ENCODE data around the gene SPINK5.

The SPINK5 gene

DNA sequence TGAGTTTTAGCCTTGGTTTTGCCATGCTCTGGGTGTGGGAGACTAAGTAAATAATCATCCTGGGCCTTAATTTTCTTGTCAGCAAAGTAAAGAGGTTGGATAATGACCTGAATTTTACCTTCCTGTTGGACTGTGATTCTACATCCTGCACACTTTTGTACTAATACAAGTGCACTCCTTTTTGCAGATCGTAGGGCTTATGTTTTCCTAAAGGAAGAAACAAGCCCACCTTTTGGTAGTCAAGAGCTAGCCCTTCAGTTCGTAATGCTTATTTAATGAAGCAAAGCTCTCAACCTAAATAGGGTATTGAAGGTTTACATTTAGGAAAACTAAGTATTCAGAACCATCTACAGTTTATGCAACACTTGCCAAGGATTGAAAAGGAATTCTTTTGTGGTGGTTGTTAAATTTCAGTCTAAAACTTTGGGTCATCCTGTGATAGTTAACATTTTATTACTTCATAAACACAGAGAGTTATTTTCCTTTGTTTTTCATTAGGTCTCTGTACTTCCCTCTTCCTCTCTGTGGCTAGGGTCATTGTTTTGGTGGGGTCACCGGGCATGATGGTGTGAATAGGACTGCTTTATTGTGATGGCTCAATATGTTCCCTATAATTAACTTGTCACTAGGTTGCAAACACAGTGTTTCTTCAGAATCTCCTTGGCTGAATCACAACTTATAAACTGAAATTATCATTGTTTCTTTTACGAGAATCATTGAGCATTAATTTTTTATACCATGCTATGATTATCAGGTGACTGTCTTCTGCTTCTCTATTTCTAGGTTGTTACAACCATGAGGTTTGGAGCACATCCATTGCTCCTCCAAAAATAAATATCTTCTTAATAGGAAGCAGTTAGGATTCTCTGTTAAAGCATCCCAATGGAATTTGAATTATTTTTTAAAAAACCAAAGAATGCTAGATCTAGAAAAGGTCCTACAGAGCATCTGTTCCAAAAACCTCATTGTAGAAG lies 28.5 kb downstream of the SPINK5 start:
- DNase-seq (ENCODE audit: low read depth), result no peak

DNA sequence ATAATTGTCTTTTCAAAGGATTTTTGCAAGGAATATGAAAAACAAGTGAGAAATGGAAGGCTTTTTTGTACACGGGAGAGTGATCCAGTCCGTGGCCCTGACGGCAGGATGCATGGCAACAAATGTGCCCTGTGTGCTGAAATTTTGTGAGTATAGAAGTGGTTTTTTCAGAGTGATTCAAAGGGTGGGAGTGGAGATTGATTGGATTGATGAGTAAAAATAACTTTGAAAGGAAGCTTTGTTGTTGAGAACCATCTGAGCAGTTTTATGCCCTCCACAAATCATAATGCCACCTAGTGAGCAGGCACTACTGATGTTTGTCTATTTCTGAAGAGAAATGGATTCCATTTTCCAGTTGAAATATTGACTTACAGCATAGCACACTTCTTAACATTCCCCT lies 30.6 kb downstream of the SPINK5 start:
- no peak for DNase-seq (ENCODE audit: low read depth)

DNA sequence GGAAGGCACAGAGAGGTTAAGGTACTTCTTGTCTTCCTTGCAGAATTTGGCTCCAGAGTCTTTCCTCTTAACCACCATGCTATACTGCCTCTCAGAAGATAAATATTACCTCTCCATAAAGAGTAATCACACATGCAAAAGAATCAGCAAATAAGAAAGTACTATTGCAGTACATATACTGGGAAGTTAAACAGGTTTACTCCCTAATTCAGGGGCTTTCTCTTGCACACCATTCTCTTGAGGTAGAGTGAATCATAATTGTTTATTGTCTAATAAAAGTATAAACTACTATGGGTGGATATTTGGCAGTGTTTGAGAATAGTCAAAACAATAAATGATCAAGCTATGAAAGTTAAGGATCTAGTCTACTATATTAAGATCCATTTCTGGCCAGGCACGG lies 40.4 kb downstream of the SPINK5 start:
- no peak for DNase-seq (ENCODE audit: low read depth)

DNA sequence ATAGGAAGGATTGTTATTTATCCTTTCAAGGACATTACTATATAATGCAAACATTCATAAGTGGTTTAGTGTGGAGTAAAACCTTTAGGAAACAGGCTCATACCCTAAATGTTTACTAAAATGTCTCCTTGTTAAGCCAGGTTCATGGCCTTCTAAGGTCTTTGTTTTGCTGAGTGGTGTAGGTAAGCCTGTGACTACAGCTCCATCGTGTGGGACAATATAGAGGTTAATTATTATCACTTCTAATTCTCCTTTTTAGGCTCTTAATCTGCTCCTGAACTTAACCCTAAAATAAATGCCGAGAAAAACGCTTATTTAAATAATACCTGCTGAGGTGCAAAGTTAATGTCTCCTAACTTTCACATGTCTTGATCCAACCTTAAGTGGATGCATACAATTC lies 43.8 kb downstream of the SPINK5 start:
- no peak for DNase-seq (ENCODE audit: low read depth)

DNA sequence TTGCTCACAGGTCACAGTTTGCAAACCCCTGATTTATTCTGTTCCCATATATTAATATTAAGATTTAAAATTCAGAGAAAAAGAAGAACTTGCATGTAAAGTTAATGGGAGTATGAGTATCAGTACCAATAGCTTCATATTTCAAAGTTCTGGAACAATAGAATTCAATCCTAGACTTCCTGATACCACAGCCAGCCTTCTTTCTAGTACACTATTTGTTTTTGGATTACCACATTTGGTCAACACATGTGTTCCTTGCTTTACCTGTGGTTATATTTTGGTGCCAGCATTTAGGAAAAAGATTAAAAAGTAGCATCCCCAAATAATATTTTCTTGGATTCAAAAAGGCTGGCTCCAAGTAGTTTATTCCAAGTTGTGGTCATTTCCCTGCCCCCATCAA lies 49.5 kb downstream of the SPINK5 start:
- DNase-seq (ENCODE audit: low read depth), result no peak

DNA sequence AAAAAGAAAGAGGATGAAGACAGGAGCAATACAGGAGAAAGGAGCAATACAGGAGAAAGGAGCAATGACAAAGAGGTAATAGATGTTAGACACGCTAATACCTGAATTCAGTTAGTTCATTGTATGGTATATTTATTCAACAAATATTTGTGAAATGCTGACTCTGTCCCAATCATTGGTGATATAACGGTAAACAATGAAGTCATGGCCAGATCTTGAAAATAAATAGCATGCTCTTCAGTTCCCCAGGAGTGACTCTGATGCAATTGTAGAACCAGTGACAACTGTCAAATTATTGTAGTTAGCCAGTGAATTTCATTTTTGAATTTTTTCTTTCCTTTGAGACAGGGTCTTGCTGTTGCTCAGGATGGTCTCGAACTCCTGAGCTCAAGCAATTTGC lies 56.5 kb downstream of the SPINK5 start:
- no peak for DNase-seq (ENCODE audit: low read depth)

DNA sequence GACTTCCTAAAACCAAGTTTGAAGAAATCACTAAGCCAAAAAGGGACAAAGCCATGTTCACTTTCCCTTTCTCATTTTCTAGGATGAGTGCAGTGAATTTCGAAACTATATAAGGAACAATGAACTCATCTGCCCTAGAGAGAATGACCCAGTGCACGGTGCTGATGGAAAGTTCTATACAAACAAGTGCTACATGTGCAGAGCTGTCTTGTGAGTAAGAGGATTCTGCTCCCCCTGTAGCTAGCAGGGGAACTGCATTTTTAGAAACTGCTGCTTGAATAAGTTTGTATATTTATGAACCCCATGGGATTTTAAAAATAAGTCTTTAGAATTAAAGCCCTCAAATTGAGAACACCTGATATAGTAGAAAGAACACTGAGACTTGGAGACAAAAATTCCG lies 61.9 kb downstream of the SPINK5 start:
- no peak for DNase-seq (ENCODE audit: low read depth)

DNA sequence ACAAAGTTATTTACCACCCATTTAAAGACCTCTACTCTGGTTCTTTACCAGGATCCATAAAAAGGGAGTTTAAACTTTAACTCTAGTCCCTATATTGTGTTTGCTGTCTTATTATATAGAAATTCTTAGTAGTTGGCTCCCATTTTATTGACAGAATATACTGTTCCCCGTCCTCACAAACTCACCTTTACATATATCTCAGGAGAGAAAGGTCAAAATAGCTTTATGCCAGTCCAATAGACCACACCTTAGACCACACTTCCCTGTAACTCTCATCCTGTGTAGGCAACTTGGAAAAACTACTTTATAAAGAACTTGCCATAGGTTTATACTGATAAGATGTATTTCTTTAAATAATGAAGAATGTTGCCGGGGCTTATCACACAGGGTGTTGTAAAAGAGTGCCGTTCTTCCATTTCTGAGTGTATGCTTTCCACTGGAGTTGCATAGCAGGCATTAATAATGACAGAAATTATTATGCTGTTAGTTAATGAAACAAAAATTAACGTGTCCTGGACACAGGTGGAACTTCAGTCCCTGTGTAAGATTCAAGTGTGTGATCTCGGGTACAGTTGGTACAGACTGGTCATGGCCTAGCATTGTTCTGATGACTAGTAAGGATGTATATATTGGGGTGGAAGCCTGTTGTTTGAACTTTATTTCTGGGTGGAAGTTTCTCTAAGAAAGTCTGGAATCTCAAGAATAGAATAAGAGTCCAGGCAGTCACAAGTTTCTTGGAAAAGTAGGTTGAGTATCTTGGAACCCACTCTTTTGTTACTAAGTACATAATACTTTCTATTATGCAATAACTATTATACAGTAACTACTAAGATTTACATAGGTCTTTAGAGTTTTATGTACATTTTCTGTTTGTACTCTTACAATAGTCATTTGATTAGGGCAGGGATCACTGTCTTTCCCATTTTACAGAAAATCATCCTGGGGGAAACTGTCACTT lies 71.6 kb downstream of the SPINK5 start:
- no peak for DNase-seq (ENCODE audit: low read depth)

DNA sequence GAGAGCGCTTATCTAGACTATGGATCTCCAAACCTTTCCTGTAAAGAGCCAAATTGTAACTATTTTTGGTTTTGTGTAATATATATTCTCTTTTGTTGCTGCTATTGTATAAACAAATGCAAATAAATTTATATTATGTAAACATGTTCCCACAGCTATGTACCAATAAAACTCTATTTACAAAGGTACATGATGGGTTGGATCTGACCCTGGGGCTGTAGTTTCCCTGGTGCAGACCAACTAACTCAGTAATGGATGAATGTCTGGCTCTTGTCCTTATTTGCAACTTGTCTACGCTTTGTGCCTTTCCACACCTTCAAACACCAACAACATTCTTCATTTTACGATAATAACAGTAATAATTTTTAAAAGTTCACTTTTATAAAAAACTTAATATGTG lies 77.1 kb downstream of the SPINK5 start:
- DNase-seq (ENCODE audit: low read depth), result no peak

DNA sequence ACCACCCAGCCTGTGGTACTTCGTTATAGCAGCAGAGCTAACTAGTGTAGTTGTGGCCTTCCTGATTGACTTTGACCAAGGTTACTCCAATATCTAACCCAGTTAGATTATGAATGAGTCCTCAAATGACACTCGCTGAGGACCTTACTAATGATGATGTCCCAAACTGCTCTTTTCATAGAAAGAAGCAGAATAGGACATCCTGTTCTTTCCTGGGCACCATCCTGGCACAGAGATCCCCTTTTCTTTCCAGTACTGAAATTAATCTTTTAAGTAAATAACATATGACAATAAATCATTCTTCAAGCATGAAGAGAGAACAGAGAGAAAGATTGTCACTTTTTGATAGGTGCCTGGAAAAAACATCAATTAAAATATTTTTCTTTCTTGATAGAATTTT lies 77.9 kb downstream of the SPINK5 start:
- DNase-seq (ENCODE audit: low read depth), result no peak

DNA sequence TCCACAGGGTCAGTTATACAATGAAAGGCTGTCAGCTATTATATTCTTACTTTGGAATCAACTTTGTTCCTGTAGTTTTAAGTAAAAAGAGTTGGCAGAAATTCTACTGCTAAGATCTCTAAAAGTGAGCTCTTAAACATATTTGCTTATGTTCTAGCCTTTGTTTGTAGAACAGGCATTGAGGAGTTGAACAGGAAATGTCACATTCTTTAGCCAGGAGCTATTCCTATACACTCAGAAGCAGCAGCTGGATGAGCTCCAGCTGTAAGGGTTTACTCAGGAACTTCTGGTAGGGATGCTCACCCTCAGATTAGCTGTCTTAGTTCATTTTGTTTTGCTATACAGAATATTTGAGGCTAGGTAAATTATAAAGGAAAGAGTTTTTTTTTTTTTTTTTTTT lies 82.1 kb downstream of the SPINK5 start:
- no peak for DNase-seq (ENCODE audit: low read depth)

DNA sequence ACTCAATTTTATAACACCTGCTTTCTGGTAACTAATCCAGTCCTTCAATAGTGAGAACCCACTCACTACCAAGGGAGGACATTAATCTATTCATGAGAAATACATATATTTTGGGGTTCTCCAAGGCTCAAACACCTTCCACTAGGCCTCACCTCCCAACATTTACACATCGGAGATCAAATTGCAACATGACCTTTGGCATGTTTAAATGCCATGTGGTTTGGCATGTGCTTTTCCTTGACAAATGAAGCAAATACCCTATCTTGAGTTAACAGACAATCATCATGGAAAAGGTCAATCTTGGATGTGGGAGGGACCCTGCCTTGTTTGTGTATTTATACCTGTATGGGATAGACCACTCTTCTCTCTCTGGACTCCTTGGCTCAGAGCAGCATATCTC lies 82.7 kb downstream of the SPINK5 start:
- DNase-seq (ENCODE audit: low read depth), result no peak

DNA sequence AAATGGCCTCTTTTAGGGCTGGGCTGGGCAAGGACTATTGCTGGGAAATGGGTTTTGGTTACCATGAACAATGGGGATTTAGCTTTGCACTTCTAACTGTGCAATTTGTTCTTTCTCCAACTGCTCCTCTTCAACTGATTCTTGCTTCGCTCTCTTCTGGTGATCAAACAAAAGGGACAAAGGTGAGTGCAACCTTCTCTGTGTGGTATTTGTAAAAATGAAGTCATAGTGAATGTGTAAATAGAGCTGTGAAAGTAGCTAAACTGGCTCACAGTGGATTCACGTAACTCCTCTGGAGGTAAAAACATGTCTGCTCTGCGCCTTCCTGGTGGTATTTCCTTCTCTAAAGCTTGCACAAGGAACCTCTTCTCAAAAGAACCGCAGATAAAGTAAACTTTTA lies 83.6 kb downstream of the SPINK5 start:
- DNase-seq (ENCODE audit: low read depth), result no peak

DNA sequence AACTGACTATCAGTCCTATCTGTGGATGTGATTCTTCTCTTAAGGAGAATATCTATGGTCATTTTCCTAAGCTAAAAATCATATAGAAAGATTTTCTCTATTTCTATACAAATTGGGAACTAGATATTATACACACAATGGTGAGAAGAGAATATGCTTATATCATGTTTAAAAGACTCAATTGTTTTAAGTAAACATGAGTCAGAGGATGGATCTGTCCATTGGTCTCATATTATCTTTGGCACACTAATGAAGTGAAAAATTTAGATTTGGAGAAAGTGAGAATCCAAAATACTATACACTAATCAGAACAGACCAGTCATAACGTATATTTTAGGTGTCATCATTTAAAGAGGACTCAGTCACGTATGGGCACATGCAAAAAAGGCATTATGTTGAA lies 88.1 kb downstream of the SPINK5 start:
- no peak for DNase-seq (ENCODE audit: low read depth)

DNA sequence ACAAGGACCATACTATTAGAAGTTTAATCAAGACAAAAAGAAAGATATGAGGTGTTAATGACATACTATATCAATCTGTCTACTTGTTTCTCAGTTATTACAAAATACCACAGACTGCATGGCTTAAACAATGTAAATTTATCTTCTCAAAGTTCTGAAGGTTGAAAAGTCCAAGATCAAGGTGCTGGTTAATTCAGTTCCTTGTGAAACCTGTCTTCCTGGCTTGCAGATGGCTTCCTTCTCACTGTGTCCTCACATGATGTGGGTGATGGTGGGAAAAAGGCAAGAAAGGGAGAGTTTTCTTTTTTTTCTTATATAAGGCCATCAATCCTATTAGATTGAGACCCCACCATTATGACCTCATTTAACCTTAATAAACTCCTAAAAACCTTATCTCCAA lies 89.0 kb downstream of the SPINK5 start:
- DNase-seq (ENCODE audit: low read depth), result no peak

DNA sequence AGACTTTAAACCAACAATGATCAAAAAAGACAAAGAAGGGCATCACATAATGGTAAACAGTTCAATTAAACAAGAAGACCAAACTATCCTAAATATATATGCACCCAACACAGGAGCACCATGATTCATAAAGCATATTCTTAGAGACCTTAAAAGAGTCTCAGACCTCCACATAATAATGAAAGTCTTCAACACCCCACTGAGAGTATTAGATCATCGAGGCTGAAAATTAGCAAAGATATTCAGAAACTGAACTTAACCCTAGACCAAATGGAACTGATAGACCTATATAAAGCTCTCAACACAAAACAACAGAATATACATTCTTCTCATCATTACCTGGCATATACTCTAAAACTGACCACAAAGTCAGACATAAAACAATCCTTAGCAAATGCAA lies 92.8 kb downstream of the SPINK5 start:
- DNase-seq (ENCODE audit: low read depth), result no peak

DNA sequence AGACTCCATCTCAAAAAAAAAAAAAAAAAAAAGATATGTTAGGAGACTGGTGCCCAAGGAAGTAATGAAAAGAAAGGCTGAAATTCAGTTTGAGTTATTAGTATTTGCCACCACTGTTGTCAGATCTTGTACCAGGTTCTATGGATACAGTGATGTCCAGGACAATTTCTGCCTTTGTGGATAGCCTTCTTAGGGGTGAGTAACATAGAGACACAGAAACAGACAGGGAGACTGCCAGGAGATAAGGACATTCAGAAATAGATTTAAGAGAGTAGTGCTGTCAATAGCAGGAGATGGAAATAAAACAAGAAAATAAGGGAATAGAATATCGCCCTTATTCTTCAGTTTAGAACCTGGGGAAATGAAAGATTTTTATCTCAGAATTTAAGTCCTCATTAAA lies 98.3 kb downstream of the SPINK5 start:
- no peak for DNase-seq (ENCODE audit: low read depth)

DNA sequence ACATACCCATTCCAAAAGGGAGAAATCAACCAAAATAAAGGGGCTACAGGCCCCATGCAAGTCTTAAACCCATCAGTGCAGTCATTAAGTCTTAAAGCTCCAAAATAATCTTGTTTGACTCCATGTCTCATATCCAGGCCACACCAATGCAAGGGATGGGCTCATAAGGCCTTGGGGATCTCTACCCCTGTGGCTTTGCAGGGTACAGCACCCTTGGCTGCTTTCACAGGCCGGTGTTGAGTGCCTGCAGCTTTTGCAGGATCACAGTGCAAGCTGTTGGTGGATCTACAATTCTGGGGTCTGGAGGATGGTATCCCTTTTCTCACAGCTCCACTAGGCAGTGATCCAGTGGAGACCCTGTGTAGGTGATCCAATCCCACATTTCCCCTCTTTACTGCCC lies 99.6 kb downstream of the SPINK5 start:
- no peak for DNase-seq (ENCODE audit: low read depth)

DNA sequence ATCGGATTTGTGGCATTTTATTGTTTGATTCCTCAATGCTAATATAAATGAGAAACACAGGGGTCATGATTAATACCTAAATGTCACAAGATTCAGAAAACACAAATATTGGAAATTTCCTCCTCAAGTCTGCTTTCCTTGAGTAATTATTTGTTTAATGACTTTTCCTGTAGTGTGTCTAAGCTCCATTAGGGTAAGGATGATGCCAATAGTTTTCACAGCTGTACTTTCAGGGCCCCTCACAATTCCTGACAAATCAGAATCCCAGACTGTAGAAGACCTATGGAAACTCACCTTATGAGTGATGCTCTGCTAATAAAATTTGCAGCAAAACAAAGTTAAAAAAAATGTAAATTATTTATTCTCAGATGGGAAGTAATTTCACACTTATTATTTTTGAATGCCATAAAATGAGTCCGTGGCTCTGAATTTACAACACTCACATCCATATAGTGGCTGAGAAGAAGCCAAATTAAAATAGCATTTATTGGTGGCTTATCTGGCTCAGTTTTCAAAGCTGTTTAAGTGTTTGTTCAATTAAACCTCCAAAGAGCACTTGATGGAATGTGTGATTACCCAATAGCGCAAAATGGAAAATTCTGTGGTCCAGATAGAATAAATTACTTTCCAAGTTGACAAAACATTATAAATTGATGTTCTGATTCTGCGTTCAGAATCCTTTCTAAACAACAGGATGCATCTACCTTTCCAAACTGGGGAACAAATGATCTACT lies 102.9 kb downstream of the SPINK5 start:
- DNase-seq (ENCODE audit: low read depth), result no peak

DNA sequence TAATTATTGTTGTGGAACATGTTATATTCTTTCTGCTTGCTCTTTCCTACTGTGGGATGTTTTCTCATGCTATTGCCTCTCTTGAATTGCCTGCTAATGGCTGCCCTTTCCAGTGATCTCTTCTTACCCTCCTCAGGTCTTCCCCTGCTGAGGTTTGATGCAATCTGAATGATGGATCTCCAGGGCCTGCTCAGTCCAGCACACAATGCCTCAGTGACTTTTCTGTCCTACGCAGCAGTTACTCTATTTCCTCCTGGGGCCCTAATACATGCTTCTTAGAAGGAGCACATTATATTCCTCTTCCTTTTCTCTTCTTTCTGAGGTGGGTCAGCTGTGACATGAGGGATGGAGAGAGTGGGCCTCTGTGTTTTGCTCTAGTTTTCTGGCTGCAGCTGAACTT lies 104.5 kb downstream of the SPINK5 start, which contains the start of gene SPINK14:
Gene SPINK14, plus strand, starts transcription at position 301 of the 400 bp plus-strand sequence. CDS start 1,187 bp downstream, outside the sequence.
- DNase-seq (ENCODE audit: low read depth), result no peak

DNA sequence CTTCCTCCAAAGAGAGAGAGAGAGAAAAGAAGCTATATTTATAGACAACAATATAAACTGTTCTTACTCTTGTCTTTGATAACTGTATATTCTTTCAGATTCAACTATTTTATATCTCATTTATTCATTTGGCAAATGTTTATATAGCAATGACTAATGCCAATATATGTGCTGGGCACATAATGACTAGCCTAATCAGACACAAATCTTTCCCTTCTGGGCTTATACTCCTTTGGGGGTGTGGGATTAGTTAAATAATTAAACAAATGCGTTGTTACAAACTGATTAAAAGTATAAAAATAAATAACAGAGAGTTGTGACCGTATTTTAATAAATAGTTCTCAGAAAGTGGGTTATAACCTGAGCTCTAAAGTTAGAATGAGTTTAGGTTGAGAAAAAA lies 108.6 kb downstream of the SPINK5 start:
- DNase-seq (ENCODE audit: low read depth), result no peak

DNA sequence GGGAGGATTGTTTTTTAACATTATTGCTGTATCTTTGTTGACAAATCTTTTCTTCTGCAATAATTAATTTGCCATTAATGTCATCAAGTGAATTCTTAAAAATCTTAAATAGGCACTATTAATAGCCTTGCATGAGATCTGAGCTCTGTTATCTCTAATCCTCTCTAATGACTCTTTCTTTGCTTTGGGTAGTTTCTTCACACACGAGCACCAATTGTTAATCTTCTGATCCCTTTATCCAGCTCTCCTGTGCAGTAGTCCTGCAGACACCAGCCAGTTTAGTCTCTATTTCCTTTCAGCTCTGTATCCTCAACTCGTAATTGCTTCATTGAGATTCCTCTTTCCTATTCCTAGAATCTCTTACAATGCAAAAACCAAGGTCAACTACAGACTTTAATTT lies 112.7 kb downstream of the SPINK5 start:
- DNase-seq (ENCODE audit: low read depth), result no peak

Measured in T-helper 22 cell (primary cell).